ENCODE results near the gene LRRC4C. TPM values are rescaled to one million over a fixed set of nuclear protein-coding genes. Genes with fewer than 3 reads are reported as not detected.

Gene LRRC4C
- total RNA-seq, 2 donors from 2014 or later: 0.84 to 0.95 TPM

DNA sequence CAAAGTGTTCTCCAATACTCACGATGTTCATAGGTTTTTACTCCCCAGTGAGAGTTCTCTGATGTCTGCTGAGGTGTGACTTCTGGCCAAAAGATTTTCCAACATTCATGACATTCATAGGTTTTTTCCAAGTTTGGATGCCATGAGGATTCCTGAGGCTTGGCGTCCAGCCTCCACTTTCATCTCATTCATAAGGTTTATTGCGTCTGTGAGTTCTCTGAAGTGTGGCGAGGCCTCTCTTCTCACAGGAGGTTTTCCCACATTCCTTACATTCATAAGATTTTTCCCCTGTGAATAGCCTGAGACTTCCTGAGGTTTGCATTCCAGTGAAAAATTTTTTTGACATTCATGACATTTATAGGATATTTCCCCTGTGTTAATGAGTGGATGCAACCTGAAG is 1014.1 kb downstream of the LRRC4C start:
- Mint-ChIP-seq H3K36me3 (ENCODE audit: low read depth) (peaks cover 2% of the 10 kb centered on the region), H3K4me1 (peaks cover 10% of the 10 kb centered on the region), H3K27ac (no peak overlapping the region), H3K4me3 (no peak overlapping the region), H3K27me3 (ENCODE audit: insufficient read depth) (no peaks in the 10 kb centered on the region), H3K9me3 (peaks cover 45% of the 10 kb centered on the region)
- H3K27ac ChIP-seq (ENCODE audit: low read depth, low read length): no peak overlapping the region
- DNase-seq: no peak
- no peaks in the 10 kb centered on the region for H3K36me3 ChIP-seq (ENCODE audit: control insufficient read depth, insufficient read depth, low read length)
- H3K9ac ChIP-seq (ENCODE audit: extremely low read depth, low read length, poor library complexity, severe bottlenecking): no peak overlapping the region
- H3K4me1 ChIP-seq (ENCODE audit: control insufficient read depth, insufficient read depth, low read length): peaks cover 8% of the 10 kb centered on the region
- H3K9me3 ChIP-seq (ENCODE audit: control insufficient read depth, low read length): peaks cover 39% of the 10 kb centered on the region
- peak overlapping the region; percentile 64 for H3K4me3 ChIP-seq (ENCODE audit: low read length)
- no peaks in the 10 kb centered on the region for H3K27me3 ChIP-seq (ENCODE audit: control insufficient read depth, insufficient read depth, low read length, poor library complexity, severe bottlenecking)
- TF ChIP-seq CTCF (conservative IDR thresholded peaks at IDR 0.05): no peak
- 83 to 88% methylated on average over 2 to 4 of the region's 4 CpGs for WGBS, 2 experiments (ENCODE audit: insufficient coverage in 1 of 2, insufficient read length in 1 of 2)

DNA sequence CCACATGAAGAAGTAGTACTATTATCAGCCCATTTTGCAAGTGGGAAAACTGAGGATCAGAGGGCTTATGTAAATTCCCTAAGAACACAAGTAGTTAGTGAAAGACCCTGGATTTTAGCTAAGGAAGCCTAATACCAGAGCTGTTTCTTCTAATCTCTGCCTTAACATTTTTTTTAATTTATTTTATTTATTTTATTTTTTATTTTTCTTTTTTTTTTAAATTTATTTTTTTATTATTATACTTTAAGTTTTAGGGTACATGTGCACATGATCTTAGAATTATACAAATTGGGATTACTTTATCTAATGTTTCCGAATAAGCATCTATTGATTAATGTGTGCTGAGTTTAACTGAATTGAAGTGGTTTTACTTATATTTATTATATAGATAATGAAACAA is 1015.3 kb downstream of the LRRC4C start:
- Mint-ChIP-seq H3K36me3 (ENCODE audit: low read depth) (peaks cover 2% of the 10 kb centered on the region), H3K4me3 (no peak overlapping the region), H3K27me3 (ENCODE audit: insufficient read depth) (no peaks in the 10 kb centered on the region), H3K4me1 (peaks cover 8% of the 10 kb centered on the region), H3K27ac (no peak overlapping the region), H3K9me3 (peaks cover 45% of the 10 kb centered on the region)
- Histone ChIP-seq H3K27ac (ENCODE audit: low read depth, low read length) (no peak overlapping the region), H3K4me3 (ENCODE audit: low read length) (peak overlapping the region; percentile 55), H3K9ac (ENCODE audit: extremely low read depth, low read length, poor library complexity, severe bottlenecking) (no peak overlapping the region), H3K4me1 (ENCODE audit: control insufficient read depth, insufficient read depth, low read length) (peaks cover 8% of the 10 kb centered on the region), H3K36me3 (ENCODE audit: control insufficient read depth, insufficient read depth, low read length) (no peaks in the 10 kb centered on the region), H3K27me3 (ENCODE audit: control insufficient read depth, insufficient read depth, low read length, poor library complexity, severe bottlenecking) (no peaks in the 10 kb centered on the region), H3K9me3 (ENCODE audit: control insufficient read depth, low read length) (peaks cover 39% of the 10 kb centered on the region)
- no peak for TF ChIP-seq CTCF (conservative IDR thresholded peaks at IDR 0.05)
- DNase-seq: no peak
- 80% methylated on average over 1 of the region's 1 CpG; no CpG with 5 or more reads in 1 of the 2 experiments for WGBS, 2 experiments (ENCODE audit: insufficient coverage in 1 of 2, insufficient read length in 1 of 2)

GRCh38 chr11:40435344-40435743 is 1024.1 kb downstream of the LRRC4C start:
- H3K36me3 ChIP-seq (ENCODE audit: control insufficient read depth, insufficient read depth, low read length): no peaks in the 10 kb centered on the region
- H3K4me1 Mint-ChIP-seq: peaks cover 12% of the 10 kb centered on the region

More at GRCh38 chr11:40435344-40435743, 1024.1 kb downstream of the LRRC4C start:
- H3K27me3 Mint-ChIP-seq (ENCODE audit: insufficient read depth): no peaks in the 10 kb centered on the region
- H3K4me3 Mint-ChIP-seq: no peak overlapping the region
- H3K27ac Mint-ChIP-seq: no peak overlapping the region
- H3K9ac ChIP-seq (ENCODE audit: extremely low read depth, low read length, poor library complexity, severe bottlenecking): no peak overlapping the region
- H3K36me3 Mint-ChIP-seq (ENCODE audit: low read depth): no peaks in the 10 kb centered on the region
- H3K9me3 Mint-ChIP-seq: no peaks in the 10 kb centered on the region
- peaks cover 12% of the 10 kb centered on the region for H3K4me1 ChIP-seq (ENCODE audit: control insufficient read depth, insufficient read depth, low read length)
- no peak for DNase-seq
- no peaks in the 10 kb centered on the region for H3K27me3 ChIP-seq (ENCODE audit: control insufficient read depth, insufficient read depth, low read length, poor library complexity, severe bottlenecking)
- TF ChIP-seq CTCF (conservative IDR thresholded peaks at IDR 0.05): no peak
- H3K4me3 ChIP-seq (ENCODE audit: low read length): no peak overlapping the region
- H3K9me3 ChIP-seq (ENCODE audit: control insufficient read depth, low read length): no peaks in the 10 kb centered on the region
- H3K27ac ChIP-seq (ENCODE audit: low read depth, low read length): no peak overlapping the region

Measured in endodermal cell (in vitro differentiated cells).